IMR-90 (cell line): ENCODE data around the gene TCERG1L. TPM values are rescaled to one million over a fixed set of nuclear protein-coding genes. Genes with fewer than 3 reads are reported as not detected.

Experiments used
- ATAC-seq: fragments of 200-7000 bp; cut with Tn5 transposase; 2 replicates; pipeline ENCODE4 v1.9.1; 2020; ENCODE audit warnings: low read depth, mild to moderate bottlenecking, moderate library complexity
- BruUV-seq: library from RNA; stranded (reverse); fragments of 400-500 nt; replicated peaks from 2 replicates; lab custom pipeline; 2021; lab: Mats Ljungman, UMichigan
- CTCF ChIA-PET: fragments of 300-600 bp; formaldehyde crosslinking; extraction: SDS; loops from one replicate; lab custom pipeline; 2021; ENCODE audit warnings: antibody characterized with exemption; lab: Yijun Ruan, JAX
- POLR2A ChIA-PET: fragments of 300-600 bp; sonication (Branson Sonifier 250); formaldehyde crosslinking; loops from one replicate; lab custom pipeline; 2022; ENCODE audit warnings: antibody characterized with exemption; ENCODE audit not compliant: unreplicated experiment; lab: Charles Lee
- DNase-seq: peaks from one replicate; pipeline ENCODE4 v3.0.0; 2013
- H2AFZ ChIP-seq: replicated peaks from 2 replicates; pipeline ENCODE3; 2013; ENCODE audit warnings: low read length, mild to moderate bottlenecking; ENCODE audit not compliant: poor library complexity
- H2AK5ac ChIP-seq: 2 replicates; pipeline ENCODE4 v1.6.1; 2013; ENCODE audit warnings: low read depth, low read length, inconsistent platforms
- H2AK9ac ChIP-seq: replicated peaks from 2 replicates; pipeline ENCODE3; 2013; ENCODE audit warnings: mild to moderate bottlenecking, low read depth, low read length, moderate library complexity; ENCODE audit not compliant: poor library complexity
- H2BK120ac ChIP-seq: 2 replicates; pipeline ENCODE4 v1.6.1; 2013; ENCODE audit warnings: low read depth, low read length, inconsistent platforms
- H2BK15ac ChIP-seq: 3 replicates; pipeline ENCODE4 v1.6.1; 2013; ENCODE audit warnings: low read depth, low read length, inconsistent platforms
- H2BK20ac ChIP-seq: 2 replicates; pipeline ENCODE4 v1.6.1; 2013; ENCODE audit warnings: low read depth, mild to moderate bottlenecking, inconsistent platforms, low read length, moderate library complexity
- H2BK5ac ChIP-seq: 2 replicates; pipeline ENCODE4 v1.6.1; 2013; ENCODE audit warnings: mild to moderate bottlenecking, low read depth, low read length, inconsistent platforms; ENCODE audit not compliant: poor library complexity, severe bottlenecking
- H3K14ac ChIP-seq: replicated peaks from 2 replicates; pipeline ENCODE4 v1.6.1; 2013; ENCODE audit warnings: low read depth, low read length, inconsistent platforms
- H3K18ac ChIP-seq: 2 replicates; pipeline ENCODE4 v1.6.1; 2013; ENCODE audit warnings: low read depth, low read length, control low read depth
- H3K23ac ChIP-seq: 2 replicates; pipeline ENCODE4 v1.6.1; 2013; ENCODE audit warnings: low read depth, low read length, inconsistent platforms
- H3K27ac ChIP-seq: 2 replicates; pipeline ENCODE4 v1.5.1; 2013; ENCODE audit warnings: mild to moderate bottlenecking, control low read depth, low read length; ENCODE audit not compliant: insufficient read depth
- H3K27me3 ChIP-seq: 2 replicates; pipeline ENCODE4 v1.6.1; 2013; ENCODE audit warnings: low read length; ENCODE audit not compliant: control insufficient read depth, insufficient read depth
- H3K36me3 ChIP-seq: 2 replicates; pipeline ENCODE4 v1.6.1; 2013; ENCODE audit warnings: low read length, mixed read lengths; ENCODE audit not compliant: control insufficient read depth, insufficient read depth
- H3K4ac ChIP-seq: 2 replicates; pipeline ENCODE4 v1.6.1; 2013; ENCODE audit warnings: low read depth, low read length, inconsistent platforms
- H3K4me1 ChIP-seq: 2 replicates; pipeline ENCODE4 v1.6.1; 2013; ENCODE audit warnings: low read length, mixed read lengths; ENCODE audit not compliant: control insufficient read depth, insufficient read depth
- H3K4me2 ChIP-seq: 2 replicates; pipeline ENCODE4 v1.6.1; 2013; ENCODE audit warnings: low read depth, mild to moderate bottlenecking, control low read depth, low read length, moderate library complexity
- H3K4me3 ChIP-seq: 2 replicates; pipeline ENCODE4 v1.5.1; 2013; ENCODE audit warnings: low read depth, mild to moderate bottlenecking, control low read depth, low read length, moderate library complexity; ENCODE audit not compliant: insufficient read depth
- H3K56ac ChIP-seq: 2 replicates; pipeline ENCODE4 v1.6.1; 2013; ENCODE audit warnings: low read length, inconsistent platforms; ENCODE audit not compliant: insufficient read depth; ENCODE audit errors: extremely low read depth
- H3K79me1 ChIP-seq, 2 experiments: 2 replicates each; pipeline ENCODE4 v1.6.1; 2013; ENCODE audit warnings: low read length in 2 of 2, inconsistent platforms in 1 of 2, low read depth in 1 of 2
- H3K9ac ChIP-seq: 2 replicates; pipeline ENCODE4 v1.6.1; 2013; ENCODE audit warnings: low read depth, low read length, control low read depth
- H3K9me1 ChIP-seq: 2 replicates; pipeline ENCODE4 v1.6.1; 2013; ENCODE audit warnings: low read length, inconsistent platforms; ENCODE audit not compliant: insufficient read depth
- H3K9me3 ChIP-seq: 2 replicates; pipeline ENCODE4 v1.6.1; 2013; ENCODE audit warnings: low read length; ENCODE audit not compliant: control insufficient read depth, insufficient read depth
- H4K20me1 ChIP-seq: 2 replicates; pipeline ENCODE4 v1.6.1; 2013; ENCODE audit warnings: low read length, inconsistent platforms; ENCODE audit not compliant: insufficient read depth
- H4K5ac ChIP-seq: 2 replicates; pipeline ENCODE4 v1.6.1; 2013; ENCODE audit warnings: mild to moderate bottlenecking, low read depth, low read length, control low read depth
- H4K8ac ChIP-seq, 2 experiments: 2 replicates each; pipeline ENCODE4 v1.6.1; 2013; ENCODE audit warnings: low read depth in 2 of 2, low read length in 2 of 2, control low read depth in 1 of 2, inconsistent platforms in 1 of 2
- H4K91ac ChIP-seq: 2 replicates; pipeline ENCODE4 v1.6.1; 2013; ENCODE audit warnings: low read depth, low read length, inconsistent platforms; ENCODE audit not compliant: insufficient read depth
- CEBPB ChIP-seq: IDR thresholded peaks from 2 replicates; pipeline ENCODE4 v1.6.1; 2012; ENCODE audit warnings: low read depth, low read length, improper control_type of control experiment
- CHD1 ChIP-seq: IDR thresholded peaks from 2 replicates; pipeline ENCODE4 v1.6.1; 2012; ENCODE audit warnings: low read depth, low read length, improper control_type of control experiment
- CTCF ChIP-seq: conservative IDR thresholded peaks from 2 replicates; pipeline ENCODE4 v1.5.1; 2012; ENCODE audit warnings: mild to moderate bottlenecking, low read depth, low read length, improper control_type of control experiment
- ELK1 ChIP-seq: fragments of 150-350 bp; IDR thresholded peaks from 2 replicates; pipeline ENCODE4 v1.6.1; 2016; ENCODE audit warnings: low read depth, mild to moderate bottlenecking, low read length, moderate library complexity, borderline replicate concordance
- FOS ChIP-seq: fragments of 150-350 bp; IDR thresholded peaks from 2 replicates; pipeline ENCODE4 v1.6.1; 2016; ENCODE audit warnings: low read depth, low read length
- MAZ ChIP-seq: IDR thresholded peaks from 2 replicates; pipeline ENCODE4 v1.6.1; 2012; ENCODE audit warnings: low read depth, mild to moderate bottlenecking, low read length, improper control_type of control experiment, moderate library complexity, borderline replicate concordance
- MXI1 ChIP-seq: IDR thresholded peaks from 2 replicates; pipeline ENCODE4 v1.6.1; 2012; ENCODE audit warnings: low read depth, mild to moderate bottlenecking, low read length, moderate library complexity, borderline replicate concordance
- NFE2L2 ChIP-seq: fragments of 150-350 bp; IDR thresholded peaks from 2 replicates; pipeline ENCODE4 v1.6.1; 2016; ENCODE audit warnings: low read depth, mild to moderate bottlenecking, low read length
- POLR2A ChIP-seq: IDR thresholded peaks from 2 replicates; pipeline ENCODE4 v1.6.1; 2012; ENCODE audit warnings: mild to moderate bottlenecking, low read depth, low read length
- RAD21 ChIP-seq: IDR thresholded peaks from 2 replicates; pipeline ENCODE4 v1.6.1; 2012; ENCODE audit warnings: low read length, improper control_type of control experiment
- RFX5 ChIP-seq: IDR thresholded peaks from 2 replicates; pipeline ENCODE4 v1.8.0; 2012; ENCODE audit warnings: low read depth, mild to moderate bottlenecking, low read length, moderate library complexity
- SMC3 ChIP-seq: fragments of 150-350 bp; IDR thresholded peaks from 2 replicates; pipeline ENCODE4 v1.6.1; 2016; ENCODE audit warnings: low read depth, mild to moderate bottlenecking, antibody characterized with exemption, low read length, moderate library complexity
- USF2 ChIP-seq: fragments of 150-350 bp; IDR thresholded peaks from 2 replicates; pipeline ENCODE4 v1.6.1; 2017; ENCODE audit warnings: mild to moderate bottlenecking, antibody characterized with exemption, low read length, low read depth
- WGBS, 2 experiments: methylation state at CpG; one replicate each; pipeline versions ENCODE4 v1.1.5 to v1.1.7; 2013; ENCODE audit warnings: missing lambda C conversion rate in 2 of 2; ENCODE audit not compliant: insufficient read length in 1 of 2; ENCODE audit errors: extremely low coverage in 2 of 2; 5-methylcytosine and 5-hydroxymethylcytosine counted together
- dilution Hi-C: fragments of 300-500 bp; cut with HindIII; formaldehyde crosslinking; loops from one replicate; pipeline ENCODE4 v1.14.3; 2018; ENCODE audit warnings: low sequenced_read_pairs; ENCODE audit not compliant: unreplicated experiment
- in situ Hi-C: fragments of 300-500 bp; cut with MboI; formaldehyde crosslinking; loops from 3 replicates; pipeline ENCODE4 v1.14.3; 2019; ENCODE audit warnings: low sequenced_read_pairs, inconsistent platforms, mixed read lengths
- intact Hi-C: fragments of 100-400 bp; cut with micrococcal nuclease; formaldehyde crosslinking; loops from 2 replicates; pipeline ENCODE4 v1.10.0; 2022
- polyA plus RNA-seq, 3 experiments: library from polyadenylated mRNA; depleted of rRNA; stranded (reverse); fragments of >200 nt; gene quantifications; 2 replicates each; pipeline ENCODE4 v1.2.3, GENCODE V29; 2012; ENCODE audit warnings: low replicate concordance in 1 of 3
- total RNA-seq: library from RNA; depleted of rRNA; stranded (reverse); fragments of >200 nt; gene quantifications from 2 replicates; pipeline ENCODE4 v1.2.3, GENCODE V29; 2012

Gene TCERG1L
- total and polyA plus RNA-seq, 2 of the 4 experiments (the other 2 are of a cell fraction) = not detected

GRCh38 chr10:131187274-131187673, 124.2 kb downstream of the TCERG1L start:
- Histone ChIP-seq H3K4me3 (no peak overlapping the region), H3K9me1 (no peaks in the 10 kb centered on the region), H4K5ac (no peak overlapping the region), H2AK5ac (no peak overlapping the region), H4K8ac (no peak overlapping the region), H3K56ac (no peak overlapping the region), H4K91ac (no peak overlapping the region), H3K14ac (no peak overlapping the region), H3K9me3 (peaks cover 17% of the 10 kb centered on the region), H2BK120ac (no peak overlapping the region), H3K4me2 (no peak overlapping the region), H2AFZ (no peak overlapping the region), H3K36me3 (no peaks in the 10 kb centered on the region), H3K4ac (no peak overlapping the region), H3K79me1 (no peaks in the 10 kb centered on the region), H2BK5ac (no peak overlapping the region), H2AK9ac (no peak overlapping the region), H2BK15ac (no peak overlapping the region), H3K9ac (no peak overlapping the region), H3K18ac (no peak overlapping the region), H2BK20ac (no peak overlapping the region), H3K4me1 (no peaks in the 10 kb centered on the region), H3K27ac (no peak overlapping the region), H3K27me3 (no peaks in the 10 kb centered on the region), H4K20me1 (no peaks in the 10 kb centered on the region), H3K23ac (no peak overlapping the region)
- in situ Hi-C loops (no loop called here), dilution Hi-C loops (no loop called here), intact Hi-C loops (no loop called here)
- TF ChIP-seq NFE2L2 = no peak
- no peak for TF ChIP-seq MXI1
- TF ChIP-seq CEBPB = no peak
- no peak for TF ChIP-seq USF2
- TF ChIP-seq CHD1 = no peak
- no peak for TF ChIP-seq SMC3
- TF ChIP-seq CTCF = no peak
- no peak for TF ChIP-seq RAD21
- no peak for TF ChIP-seq FOS
- no peak for TF ChIP-seq ELK1
- no peak for TF ChIP-seq MAZ
- no peak for TF ChIP-seq RFX5
- no peak for TF ChIP-seq POLR2A
- DNase-seq (no peak), ATAC-seq (no peak)
- POLR2A ChIA-PET = no interaction called here
- BruUV-seq = no TSS peak
- WGBS, 2 experiments = 48% methylated on average over 4 of the region's 7 CpGs; no CpG with 5 or more reads in 1 of the 2 experiments
- CTCF ChIA-PET = no interaction called here
